Stimulated activated CD8-positive, alpha-beta memory T cell treated with anti-CD3 and anti-CD28 coated beads, Interleukin-7, amount 100 ng/mL, for 48 hours (primary cell): ENCODE data around the gene TRIM37.
A peak's percentile ranks its signal among the peaks of the same experiment; 100 is the strongest.
"Not testable (repeated sequence)": the region's sequence is repeated elsewhere in the genome, so short reads cannot be mapped to it uniquely, and the experiment has no call there.

Source experiments
- DNase-seq, 2 donors: peaks; one replicate each; pipeline ENCODE4 v3.0.0-alpha.2; 2020; ENCODE audit warnings: low read depth in 1 of 2; ENCODE audit errors: extremely low read depth in 1 of 2

TRIM37 gene

DNA sequence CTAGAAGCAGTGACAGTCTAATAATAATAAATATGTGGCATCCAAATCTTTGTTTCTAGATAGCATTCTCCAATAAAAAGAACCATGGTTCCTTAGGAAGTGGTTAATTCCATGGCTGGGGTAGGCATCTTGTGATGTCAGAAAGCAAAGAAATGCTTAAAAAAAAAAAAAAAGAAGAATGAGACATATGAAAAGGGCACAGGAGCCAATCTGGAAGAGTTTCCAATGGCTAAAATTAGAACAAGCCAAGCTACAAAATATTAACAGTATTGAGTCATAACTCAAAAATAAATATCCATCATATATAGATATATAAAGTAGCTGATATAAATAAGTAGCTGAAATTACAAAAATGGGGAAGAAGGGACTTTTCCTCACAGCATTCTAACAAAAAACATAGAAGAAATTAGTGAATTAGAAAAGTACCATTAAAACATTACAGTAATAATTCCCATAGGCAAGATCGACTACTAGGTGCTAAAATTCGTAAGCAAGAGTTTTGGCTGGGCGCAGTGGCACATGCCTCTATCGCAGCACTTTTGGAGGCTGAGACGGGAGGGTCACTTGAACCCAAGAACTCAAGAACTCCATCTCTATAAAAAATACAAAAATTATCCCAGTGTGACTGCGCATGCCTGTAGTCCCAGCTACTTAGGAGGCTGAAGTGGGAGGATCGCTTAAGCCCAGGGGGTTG, 111.3 kb downstream of the TRIM37 start:
- no peak for DNase-seq

DNA sequence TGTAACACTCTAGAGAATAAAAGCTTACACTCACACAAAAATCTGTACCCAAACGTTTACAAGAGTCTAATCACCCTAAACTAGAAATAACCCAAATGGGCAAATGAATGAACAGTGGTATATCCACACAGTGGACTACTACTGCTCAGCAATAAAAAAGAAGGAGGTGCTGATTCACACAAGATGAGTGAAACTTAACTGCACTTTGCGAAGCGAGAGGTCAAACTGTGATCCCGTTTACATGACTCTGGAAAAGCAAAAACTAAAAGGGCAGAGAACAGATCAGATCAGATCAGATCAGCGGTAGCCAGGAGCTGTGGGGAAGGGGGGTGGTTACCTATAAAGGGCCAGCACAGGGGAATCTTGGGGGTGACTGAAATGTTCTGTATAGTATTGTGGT, 113.4 kb downstream of the TRIM37 start:
- DNase-seq: no peak

DNA sequence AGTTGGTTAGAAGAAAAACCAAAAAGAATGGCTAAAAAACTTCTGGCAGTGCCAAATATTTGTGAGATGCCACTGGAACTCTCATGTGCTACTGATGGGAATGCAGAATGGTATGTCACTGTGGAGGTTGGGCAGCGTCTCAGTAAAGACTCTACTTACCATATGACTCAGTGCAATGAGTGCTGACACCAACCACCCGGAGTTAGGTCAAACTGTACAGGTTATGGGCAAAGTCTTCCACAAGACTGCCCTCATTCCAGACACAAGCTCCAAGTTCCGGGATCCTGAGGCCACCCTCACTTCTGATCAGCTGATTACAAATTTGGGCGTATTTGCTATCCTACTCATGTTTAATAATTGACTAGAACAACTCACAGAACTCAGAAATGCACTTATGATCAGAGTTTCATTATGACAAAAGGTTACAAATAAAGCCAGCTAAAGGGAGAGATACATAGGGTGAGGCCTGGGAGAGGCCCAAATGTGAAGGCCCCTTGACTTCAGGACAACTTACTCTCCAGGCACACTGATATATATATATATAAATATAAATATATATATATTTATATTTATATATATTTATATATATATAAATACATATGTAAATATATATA, 114.9 kb downstream of the TRIM37 start:
- DNase-seq: peak in 1 of 2 donors; percentile 5

DNA sequence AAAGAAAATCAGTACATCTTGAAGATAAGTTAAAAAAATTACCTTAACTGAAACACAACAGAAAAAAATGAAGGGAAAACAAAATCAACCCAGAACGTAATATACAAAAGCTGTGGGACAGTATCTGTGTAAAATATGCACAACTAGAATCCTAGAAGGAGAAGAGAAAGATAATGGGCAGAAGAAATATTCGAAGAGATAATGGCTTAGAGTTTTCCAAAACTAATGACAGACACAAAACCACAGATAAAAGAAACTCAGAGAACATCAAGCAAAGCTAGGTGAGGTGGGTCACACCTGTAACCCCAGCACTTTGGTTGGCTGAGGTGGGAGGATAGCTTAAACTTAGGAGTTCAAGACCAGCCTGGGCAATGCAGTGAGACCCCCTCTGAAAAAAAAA, 117.1 kb downstream of the TRIM37 start:
- no peak for DNase-seq

DNA sequence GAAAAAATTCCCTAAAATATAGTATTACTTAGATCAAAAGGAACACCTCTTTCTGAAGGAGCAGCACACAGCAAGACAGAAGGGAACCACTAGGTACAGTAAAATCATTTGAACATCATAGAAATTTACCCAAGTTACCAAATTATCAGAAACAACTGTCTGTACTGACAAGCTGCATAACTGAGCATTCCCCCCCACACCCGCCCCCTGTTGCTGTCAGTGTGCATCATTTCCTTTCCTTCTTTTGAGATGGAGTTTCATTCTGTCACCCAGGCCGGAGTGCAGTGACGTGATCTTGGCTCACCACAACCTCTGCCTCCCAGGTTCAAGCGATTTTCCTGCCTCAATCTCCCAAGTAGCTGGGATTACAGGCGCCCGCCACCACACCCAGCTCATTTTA, 120.7 kb downstream of the TRIM37 start:
- peak in 1 of 2 donors; percentile 3 for DNase-seq

DNA sequence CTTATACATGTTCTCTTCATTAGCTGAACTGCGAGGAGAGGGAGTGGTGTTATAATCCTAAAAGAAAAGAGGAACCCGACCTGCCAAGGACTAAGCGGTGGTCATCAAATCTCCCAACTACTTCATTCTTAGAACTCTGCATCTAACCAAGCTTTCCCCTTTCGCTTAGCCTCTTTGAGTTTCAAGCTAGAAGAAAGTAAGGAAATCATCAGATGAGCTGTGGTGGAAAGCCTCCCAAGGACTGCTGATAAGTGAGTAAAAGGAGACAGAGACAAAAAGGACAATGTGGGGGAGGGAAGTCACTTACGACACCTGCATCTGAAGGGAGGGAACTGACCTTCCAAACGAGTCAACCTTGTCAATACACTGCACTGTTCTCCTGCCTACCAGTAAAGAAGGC, 121.3 kb downstream of the TRIM37 start:
- no peak for DNase-seq

DNA sequence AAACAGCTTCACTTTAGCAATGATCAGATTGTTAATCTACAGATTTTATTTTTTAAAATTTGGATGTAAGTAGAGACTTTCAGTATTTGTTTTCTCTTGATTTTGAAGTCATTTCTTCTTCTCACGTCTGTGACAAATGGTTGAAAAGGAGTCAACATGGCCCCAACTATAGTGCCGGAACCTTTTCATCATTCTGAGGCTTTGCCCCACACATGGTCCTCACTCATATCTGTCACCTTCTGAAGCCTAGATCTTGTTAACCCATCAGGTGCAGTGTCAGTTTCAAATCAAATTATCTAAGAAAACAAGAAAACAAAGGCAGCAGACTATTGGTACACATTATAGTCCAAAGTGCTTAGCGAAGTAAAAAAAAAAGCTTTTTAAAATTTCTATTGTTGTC, 124.1 kb downstream of the TRIM37 start:
- no peak for DNase-seq

DNA sequence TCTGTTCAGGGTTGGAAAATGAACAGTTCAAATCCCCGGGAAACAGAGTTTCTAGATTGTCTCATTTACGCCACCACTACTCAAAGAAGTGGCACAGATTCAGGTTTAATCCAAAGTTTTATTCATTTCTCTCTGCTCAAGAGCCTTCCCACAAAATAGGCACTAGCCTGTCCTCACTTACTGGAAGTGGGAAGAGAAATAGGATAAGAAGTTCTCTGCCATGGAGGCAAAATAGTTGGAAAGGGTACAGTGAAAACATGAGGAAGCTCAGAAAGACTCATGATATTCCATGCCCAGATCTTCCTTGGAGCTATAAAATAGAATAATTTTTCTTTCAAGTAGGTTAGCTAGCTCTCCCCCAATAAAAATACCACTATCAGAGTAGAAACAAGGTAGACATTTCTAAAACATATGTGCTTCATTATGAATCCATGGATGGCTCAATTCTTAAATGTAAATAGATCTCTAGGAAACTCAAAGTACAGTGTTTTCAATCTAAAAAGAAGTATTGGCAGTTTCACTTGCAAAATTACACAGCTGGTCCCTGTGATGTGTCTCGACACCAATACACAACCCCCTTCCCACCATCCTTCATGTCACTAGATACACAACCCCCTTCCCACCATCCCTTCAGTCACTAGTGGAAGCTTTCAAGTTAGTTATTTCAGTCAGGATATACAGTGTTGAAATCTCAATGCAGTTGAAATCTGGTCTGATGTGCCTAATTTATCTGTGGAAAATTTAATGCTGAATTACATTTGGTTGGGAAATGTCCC, 125.8 kb downstream of the TRIM37 start:
- no peak for DNase-seq

DNA sequence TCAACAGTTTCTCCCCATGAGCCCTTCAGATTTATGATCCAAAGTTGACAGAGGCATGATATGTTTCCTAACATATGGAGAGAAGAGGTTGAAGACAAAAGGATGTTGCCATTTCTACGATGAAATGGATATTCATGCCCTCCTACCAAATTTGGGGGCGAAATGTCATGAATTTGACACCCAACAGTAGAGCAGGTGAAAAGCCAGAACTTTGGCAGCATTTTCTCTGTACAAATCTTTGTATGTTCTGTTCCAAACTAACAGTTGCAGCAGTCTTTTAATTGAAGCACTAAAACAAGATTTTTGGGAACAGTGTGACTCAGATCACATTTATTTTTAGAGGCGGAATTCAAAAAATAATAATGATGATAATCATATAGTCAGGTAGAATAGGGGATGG, 130.1 kb downstream of the TRIM37 start:
- no peak for DNase-seq

DNA sequence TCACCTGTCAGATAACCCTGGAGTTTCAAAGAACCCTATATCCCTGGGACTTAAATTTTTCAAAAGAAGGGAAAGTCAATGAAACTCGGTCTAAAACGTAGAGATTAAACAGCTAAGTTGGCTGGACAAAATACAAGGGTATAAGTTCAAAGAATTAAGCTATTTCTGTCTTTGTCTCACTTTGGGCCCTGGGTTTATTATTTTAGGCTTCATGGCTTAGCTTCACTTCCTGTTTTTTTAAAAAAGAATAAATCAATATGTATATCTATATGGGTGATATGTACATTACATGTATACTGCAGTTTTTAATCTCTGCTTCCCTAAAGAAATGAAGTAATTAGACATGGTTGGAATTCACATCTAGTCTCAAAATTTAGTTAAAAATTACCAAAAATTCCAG, 132.3 kb downstream of the TRIM37 start:
- no peak for DNase-seq

DNA sequence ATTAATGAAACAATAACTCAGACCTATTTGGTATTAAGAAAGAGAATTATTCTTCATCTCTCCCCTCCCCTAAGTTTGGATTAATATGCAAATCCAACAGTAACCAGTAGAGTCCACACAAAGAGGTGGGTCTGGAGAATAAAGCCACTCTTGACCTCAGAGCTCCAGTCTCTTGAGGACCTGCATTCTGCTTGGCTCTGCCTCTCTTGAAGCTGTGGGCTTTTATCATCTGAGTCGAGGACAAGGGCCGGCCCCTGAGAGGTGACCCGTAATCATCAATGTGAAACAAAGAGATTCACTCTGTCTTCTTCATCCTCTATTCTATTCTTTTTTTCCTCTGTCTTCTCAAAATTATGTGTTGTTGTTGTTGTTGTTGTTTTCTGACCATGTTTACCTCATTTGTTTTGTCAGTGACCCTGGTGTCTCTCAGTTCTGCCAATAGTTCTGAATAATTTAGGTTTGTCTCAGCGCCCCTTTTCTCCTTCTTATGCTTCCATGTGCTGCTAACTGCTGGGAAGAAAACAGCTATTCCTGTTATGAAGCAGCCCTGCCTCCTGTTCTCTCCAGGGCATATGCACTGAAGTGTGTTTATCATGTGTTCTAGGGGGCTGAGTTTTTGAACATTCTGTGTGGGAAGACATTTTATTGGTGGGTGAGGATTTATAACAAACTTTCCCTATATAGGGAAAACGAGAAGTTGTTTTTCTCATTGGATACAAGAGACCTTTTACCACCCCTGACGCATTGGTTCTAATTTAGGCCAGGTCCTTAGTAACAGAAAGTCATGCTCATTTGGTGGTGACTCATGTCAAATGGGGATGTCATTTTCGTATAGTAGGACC, 135.8 kb downstream of the TRIM37 start:
- no peak for DNase-seq

DNA sequence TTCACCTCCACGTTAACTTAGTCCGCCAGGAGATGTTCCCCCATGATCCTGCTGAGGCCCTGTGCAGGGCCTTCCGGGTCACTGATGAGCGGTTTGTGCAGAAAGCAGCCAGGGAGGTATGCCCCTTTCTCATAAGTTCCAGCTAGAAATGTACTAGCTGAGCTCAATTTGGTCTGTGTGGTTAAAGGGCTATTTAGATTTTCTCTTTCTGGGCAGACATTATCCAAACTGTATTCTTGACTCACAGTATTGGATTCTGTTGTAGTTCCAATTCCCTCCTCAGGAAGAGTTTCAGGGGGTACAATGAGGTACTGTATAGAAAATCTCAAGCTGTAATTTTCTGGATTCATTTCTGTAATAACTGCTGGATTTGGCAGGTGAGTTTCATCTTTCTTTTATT, 137.1 kb downstream of the TRIM37 start:
- no peak for DNase-seq

DNA sequence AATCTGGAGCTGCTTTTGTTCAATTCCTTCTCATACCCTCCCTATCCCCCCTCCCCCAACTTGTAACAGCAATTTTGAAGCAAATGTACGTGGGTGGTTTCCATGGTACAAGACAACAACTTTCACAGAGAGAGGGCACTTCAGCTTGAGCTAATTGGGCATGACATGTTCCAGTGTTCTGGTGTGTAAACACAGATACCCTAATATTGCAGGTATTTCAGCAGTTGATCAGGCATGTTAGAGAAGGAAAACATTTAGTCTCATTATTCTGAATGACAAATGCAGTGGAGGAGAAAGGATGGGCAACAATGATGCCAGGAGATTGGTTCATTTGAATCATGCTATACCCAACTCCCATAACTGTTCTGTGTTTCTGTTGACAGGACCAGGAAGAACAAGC, 137.5 kb downstream of the TRIM37 start:
- DNase-seq: no peak

DNA sequence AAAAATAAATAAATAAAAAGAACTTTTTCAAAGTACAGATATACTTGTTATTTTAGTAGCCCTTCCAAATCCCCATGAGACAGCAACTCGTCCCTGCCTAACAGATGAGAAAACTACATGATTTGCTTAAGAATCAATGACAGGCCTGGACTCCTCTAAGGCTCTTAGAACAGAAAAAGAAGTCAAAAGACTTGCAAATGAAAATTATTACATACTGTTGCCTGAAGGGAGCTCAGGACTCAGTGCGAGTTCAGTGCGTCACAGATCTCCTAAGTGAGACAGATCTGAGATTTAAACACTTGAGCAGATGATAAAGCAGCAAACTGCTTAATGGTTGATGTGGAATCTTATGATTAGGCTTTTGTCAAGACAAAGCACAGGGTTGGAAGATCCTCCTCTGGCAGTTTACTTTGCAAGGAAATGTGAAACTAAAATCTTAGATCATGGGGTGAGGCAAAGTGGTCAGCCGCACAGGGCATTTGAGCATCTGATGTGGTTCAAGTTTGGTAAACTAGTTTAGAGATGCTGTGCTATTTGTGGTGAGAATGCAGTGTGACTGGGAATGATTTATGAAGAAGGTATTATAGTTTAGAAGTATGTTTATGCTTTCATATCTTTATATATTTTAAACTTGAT, 138.1 kb downstream of the TRIM37 start:
- DNase-seq: no peak

DNA sequence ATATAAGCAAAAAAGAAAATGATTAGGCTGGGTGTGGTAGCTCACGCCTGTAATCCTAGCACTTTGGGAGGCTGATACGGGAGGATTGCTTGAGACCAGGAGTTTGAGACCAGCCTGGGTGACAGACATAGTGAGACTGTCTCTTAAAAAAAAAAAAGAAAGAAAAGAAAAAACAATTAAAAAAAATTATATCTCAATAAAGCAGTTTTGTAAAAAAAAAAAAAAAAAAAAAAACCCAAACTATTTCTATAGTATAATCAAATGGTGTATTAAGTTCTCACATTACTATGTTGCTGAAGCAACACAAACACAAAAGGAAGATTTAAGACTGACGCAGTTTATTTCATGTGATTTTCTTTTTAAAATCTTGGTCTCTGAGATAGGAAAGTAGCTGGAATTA, 140.5 kb downstream of the TRIM37 start:
- DNase-seq: no peak

DNA sequence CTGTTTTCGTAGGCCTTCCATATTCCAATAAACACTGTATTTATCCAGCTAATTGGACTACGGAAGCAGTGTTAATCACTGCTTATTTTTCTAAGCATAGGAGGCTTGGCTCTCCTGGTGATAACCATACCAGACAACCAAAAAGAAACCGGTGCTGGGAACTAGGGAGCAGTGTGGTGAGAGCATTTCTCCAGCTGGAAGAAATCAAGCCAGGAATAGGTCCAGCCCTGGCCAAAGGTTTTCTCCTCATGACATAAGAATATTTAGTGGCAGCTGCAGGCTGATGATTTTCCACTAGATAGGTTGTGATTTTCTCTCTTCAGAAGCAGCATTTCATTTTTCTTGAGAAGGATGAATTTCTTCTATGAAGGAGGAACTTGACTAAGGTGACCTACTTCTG, 141.5 kb downstream of the TRIM37 start:
- no peak for DNase-seq

DNA sequence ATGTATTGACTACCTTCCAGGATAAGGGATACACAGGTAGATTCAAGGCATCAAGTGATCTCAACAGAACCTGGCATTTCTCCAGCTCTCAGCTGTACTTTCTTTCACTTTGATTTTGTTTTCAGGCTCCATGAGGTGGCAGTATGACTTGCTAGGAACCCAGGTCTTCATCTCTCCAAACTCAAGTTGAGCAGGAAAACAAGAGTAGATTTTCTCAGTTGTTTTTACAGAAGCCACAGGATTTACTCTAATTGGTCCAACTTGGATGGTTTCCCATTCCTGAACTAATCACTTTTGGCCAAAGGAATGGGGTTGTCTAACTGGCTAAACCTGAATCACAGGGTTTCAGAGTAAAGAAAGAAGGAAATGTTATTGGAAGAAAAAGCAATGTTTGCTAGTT, 146.6 kb downstream of the TRIM37 start:
- no peak for DNase-seq

DNA sequence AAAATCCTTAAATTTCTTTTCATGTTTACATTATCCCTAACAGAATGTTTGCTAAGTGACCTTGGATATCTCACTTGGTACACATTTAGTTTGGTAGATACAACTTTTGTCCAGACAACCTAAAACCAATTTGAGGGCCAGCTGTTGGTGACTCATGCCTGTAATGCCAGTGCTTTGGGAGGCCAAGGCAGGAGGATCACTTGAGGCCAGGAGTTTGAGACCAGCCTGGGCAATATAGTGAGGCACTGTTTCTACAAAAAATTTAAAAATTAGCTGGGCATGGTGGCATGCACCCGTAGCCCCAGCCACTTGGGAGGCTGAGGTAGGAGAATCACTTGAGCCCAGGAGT, 149.0 kb downstream of the TRIM37 start:
- DNase-seq: not testable (repeated sequence)

DNA sequence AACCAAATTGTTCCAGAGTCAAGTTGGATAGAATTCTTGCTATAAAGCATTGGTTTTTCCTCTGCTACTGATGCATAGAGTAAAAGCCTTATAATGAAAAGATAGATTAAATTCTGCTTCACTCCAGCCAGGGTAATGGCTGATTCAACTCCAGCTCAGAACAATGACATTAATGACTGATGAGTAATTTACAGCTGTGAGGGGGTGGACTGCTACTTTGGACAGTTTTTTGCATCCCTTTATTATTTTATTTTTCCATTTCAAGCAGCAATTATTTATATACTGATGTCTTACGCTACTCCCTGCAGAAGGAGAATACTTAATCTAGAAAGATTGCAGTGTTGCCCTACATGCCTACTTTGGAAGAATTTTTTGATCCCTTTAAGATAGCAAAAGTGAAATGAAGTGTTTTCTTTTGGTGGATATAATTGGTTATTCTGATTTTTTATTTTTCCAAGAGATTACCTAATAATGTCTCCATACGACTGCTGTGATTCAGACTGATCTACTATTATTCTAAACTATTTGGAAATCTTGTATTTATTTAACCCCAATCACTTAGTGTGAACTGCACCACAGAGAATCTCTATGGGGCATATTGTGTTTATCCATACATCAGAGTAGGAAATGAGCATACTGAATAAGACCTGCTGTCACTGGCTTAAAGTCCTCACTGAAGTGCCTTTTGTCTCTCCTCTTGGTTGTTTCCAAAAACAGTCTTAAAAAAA, 149.5 kb downstream of the TRIM37 start:
- no peak for DNase-seq

DNA sequence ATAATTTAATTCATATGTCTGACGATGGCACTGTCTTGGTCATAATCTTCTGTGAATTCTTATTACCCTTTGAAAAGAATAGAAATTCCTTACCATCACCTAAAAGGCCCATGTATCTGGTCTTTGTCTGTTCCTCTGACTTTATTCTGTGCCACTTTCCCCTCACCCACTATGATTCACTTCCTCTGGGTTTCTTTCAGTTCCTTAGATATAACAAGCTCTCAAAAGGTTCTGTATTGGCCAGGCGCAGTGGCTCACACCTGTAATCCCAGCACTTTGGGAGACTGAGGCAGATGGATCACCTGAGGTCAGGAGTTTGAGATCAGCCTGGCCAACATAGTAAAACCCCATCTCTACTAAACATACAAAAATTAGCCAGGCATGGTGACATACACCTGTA, 152.3 kb downstream of the TRIM37 start:
- DNase-seq: not testable (repeated sequence)
